H1 (cell line): ENCODE data around the gene AK5. TPM values are rescaled to one million over a fixed set of nuclear protein-coding genes. Genes with fewer than 3 reads are reported as not detected.

Experiments
- CTCF ChIA-PET: fragments of 300-600 bp; sonication (Branson Sonifier 250); formaldehyde crosslinking; loops from one replicate; lab custom pipeline; 2021; ENCODE audit not compliant: partially characterized antibody; lab: Charles Lee
- POLR2A ChIA-PET: fragments of 300-600 bp; sonication (Branson Sonifier 250); formaldehyde crosslinking; loops from one replicate; lab custom pipeline; 2021; ENCODE audit warnings: inconsistent platforms; ENCODE audit not compliant: partially characterized antibody; lab: Charles Lee
- DNase-seq, 2 experiments: peaks; one replicate each; pipeline versions ENCODE4 v3.0.0 to v3.0.0-alpha.2; 2010 to 2022; ENCODE audit warnings: low spot score in 2 of 2, low read depth in 1 of 2, mixed read lengths in 1 of 2
- FAIRE-seq: peaks from 2 replicates; lab custom pipeline; 2011; peaks lifted over from hg19 to GRCh38; lab: Jason Lieb, UNC
- H2AFZ ChIP-seq: 2 replicates; pipeline ENCODE4 v1.8.1; 2012; ENCODE audit warnings: low read length, inconsistent platforms
- H2AK5ac ChIP-seq: 2 replicates; pipeline ENCODE4 v1.6.1; 2013; ENCODE audit warnings: low read depth, low read length
- H2BK120ac ChIP-seq: replicated peaks from 2 replicates; pipeline ENCODE3; 2013; ENCODE audit warnings: low read depth, low read length, inconsistent platforms
- H2BK12ac ChIP-seq: 2 replicates; pipeline ENCODE4 v1.6.1; 2013; ENCODE audit warnings: low read depth, low read length
- H2BK15ac ChIP-seq: 2 replicates; pipeline ENCODE4 v1.6.1; 2013; ENCODE audit warnings: low read length
- H2BK20ac ChIP-seq: 2 replicates; pipeline ENCODE4 v1.6.1; 2013; ENCODE audit warnings: low read length
- H2BK5ac ChIP-seq: 2 replicates; pipeline ENCODE4 v1.6.1; 2013; ENCODE audit warnings: low read depth, low read length
- H3K14ac ChIP-seq: 2 replicates; pipeline ENCODE4 v1.6.1; 2013; ENCODE audit warnings: inconsistent platforms; ENCODE audit not compliant: insufficient read length
- H3K18ac ChIP-seq: 2 replicates; pipeline ENCODE4 v1.6.1; 2013; ENCODE audit warnings: low read length; ENCODE audit errors: extremely low read depth
- H3K23ac ChIP-seq: 2 replicates; pipeline ENCODE4 v1.6.1; 2013; ENCODE audit warnings: inconsistent platforms; ENCODE audit not compliant: insufficient read length
- H3K23me2 ChIP-seq: 2 replicates; pipeline ENCODE4 v1.6.1; 2013; ENCODE audit warnings: low read depth, low read length
- H3K27ac ChIP-seq: 2 replicates; pipeline ENCODE4 v1.6.1; 2011; ENCODE audit warnings: low read depth, low read length, inconsistent platforms
- H3K27me3 ChIP-seq, 4 experiments: replicated peaks in 1 of 4; 1 replicate in 1 of 4; 2 replicates in 3 of 4; pipeline versions ENCODE4 v1.6.1 to v1.8.1; 2011 to 2013; ENCODE audit warnings: low read length in 3 of 4, mild to moderate bottlenecking in 3 of 4, inconsistent platforms in 2 of 4, mixed read lengths in 2 of 4, moderate library complexity in 1 of 4; ENCODE audit not compliant: control insufficient read depth in 3 of 4, insufficient read depth in 3 of 4; ENCODE audit errors: extremely low read depth in 1 of 4
- H3K36me3 ChIP-seq, 4 experiments: 2 replicates each; pipeline versions ENCODE4 v1.6.1 to v1.8.1; 2011 to 2013; ENCODE audit warnings: mild to moderate bottlenecking in 4 of 4, low read length in 3 of 4, moderate library complexity in 2 of 4, control low read depth in 1 of 4, inconsistent platforms in 1 of 4; ENCODE audit not compliant: insufficient read depth in 4 of 4, control insufficient read depth in 2 of 4
- H3K4ac ChIP-seq: replicated peaks from 2 replicates; pipeline ENCODE3; 2013; ENCODE audit warnings: low read length, low read depth, mixed read lengths, inconsistent platforms; ENCODE audit not compliant: insufficient read length
- H3K4me1 ChIP-seq, 4 experiments: replicated peaks in 1 of 4; 1 replicate in 1 of 4; 2 replicates in 3 of 4; pipeline versions ENCODE4 v1.6.1 to v1.8.1; 2011 to 2013; ENCODE audit warnings: low read length in 3 of 4, inconsistent platforms in 2 of 4, mixed read lengths in 1 of 4; ENCODE audit not compliant: insufficient read depth in 4 of 4, control insufficient read depth in 3 of 4
- H3K4me2 ChIP-seq, 2 experiments: 2 replicates each; pipeline versions ENCODE4 v1.6.1 to v1.8.1; 2011 to 2013; ENCODE audit warnings: low read depth in 2 of 2, low read length in 2 of 2, control low read depth in 1 of 2, inconsistent platforms in 1 of 2, mild to moderate bottlenecking in 1 of 2; ENCODE audit not compliant: insufficient read depth in 1 of 2
- H3K4me3 ChIP-seq, 4 experiments: fragments of 200-600, 300-600 bp in 1 of 4; sonication (generic), shearing (Covaris generic), sonication (Bioruptor Twin) in 1 of 4; 2 replicates each; pipeline versions ENCODE4 v1.5.1 to v1.8.1; 2011 to 2016; ENCODE audit warnings: low read length in 4 of 4, low read depth in 3 of 4, control low read depth in 2 of 4, inconsistent platforms in 2 of 4, mild to moderate bottlenecking in 2 of 4, mixed read lengths in 1 of 4, moderate library complexity in 1 of 4; ENCODE audit not compliant: insufficient read depth in 2 of 4; ENCODE audit errors: extremely low read depth in 1 of 4
- H3K56ac ChIP-seq: replicated peaks from 2 replicates; pipeline ENCODE3; 2013; ENCODE audit warnings: low read depth, mild to moderate bottlenecking, mixed read lengths, low read length, inconsistent platforms; ENCODE audit not compliant: insufficient read length
- H3K79me1 ChIP-seq: 2 replicates; pipeline ENCODE4 v1.6.1; 2013; ENCODE audit warnings: low read depth, low read length, control low read depth
- H3K79me2 ChIP-seq, 2 experiments: 2 replicates each; pipeline versions ENCODE4 v1.6.1 to v1.8.1; 2012 to 2013; ENCODE audit warnings: low read length in 2 of 2, mild to moderate bottlenecking in 2 of 2, inconsistent platforms in 1 of 2; ENCODE audit not compliant: insufficient read depth in 2 of 2, control insufficient read depth in 1 of 2
- H3K9ac ChIP-seq, 4 experiments: replicated peaks in 1 of 4; 1 replicate in 1 of 4; 2 replicates in 3 of 4; pipeline versions ENCODE4 v1.6.1 to v1.8.1; 2011 to 2013; ENCODE audit warnings: low read depth in 3 of 4, low read length in 3 of 4, control low read depth in 2 of 4, mild to moderate bottlenecking in 2 of 4, moderate library complexity in 2 of 4, inconsistent platforms in 1 of 4; ENCODE audit errors: extremely low read depth in 1 of 4
- H3K9me3 ChIP-seq, 2 experiments: 2 replicates each; pipeline versions ENCODE4 v1.6.1 to v1.8.1; 2012 to 2013; ENCODE audit warnings: mild to moderate bottlenecking in 2 of 2, moderate library complexity in 2 of 2, control low read depth in 1 of 2, inconsistent platforms in 1 of 2, low read depth in 1 of 2, low read length in 1 of 2, mixed read lengths in 1 of 2; ENCODE audit not compliant: insufficient read depth in 2 of 2
- H4K20me1 ChIP-seq, 2 experiments: replicated peaks in 1 of 2; 2 replicates each; pipeline versions ENCODE3 to v1.8.1; 2011 to 2013; ENCODE audit warnings: inconsistent platforms in 2 of 2, low read length in 2 of 2, mild to moderate bottlenecking in 1 of 2; ENCODE audit not compliant: insufficient read depth in 2 of 2, control insufficient read depth in 1 of 2
- H4K5ac ChIP-seq: 2 replicates; pipeline ENCODE4 v1.6.1; 2013; ENCODE audit warnings: low read length, low read depth, mixed read lengths, inconsistent platforms; ENCODE audit not compliant: insufficient read length
- H4K8ac ChIP-seq: 2 replicates; pipeline ENCODE4 v1.8.0; 2013; ENCODE audit warnings: mild to moderate bottlenecking, moderate library complexity, low read length, inconsistent platforms; ENCODE audit not compliant: insufficient read depth; ENCODE audit errors: extremely low read depth
- H4K91ac ChIP-seq: replicated peaks from 2 replicates; pipeline ENCODE3; 2013; ENCODE audit warnings: low read length, mixed read lengths, inconsistent platforms; ENCODE audit not compliant: insufficient read length
- BCL11A ChIP-seq, 2 experiments: IDR thresholded peaks; one replicate each; pipeline ENCODE4 v1.6.1; 2011; ENCODE audit warnings: low read depth in 2 of 2, low read length in 2 of 2, mild to moderate bottlenecking in 2 of 2
- CREB1 ChIP-seq: IDR thresholded peaks from 2 replicates; pipeline ENCODE4 v1.6.1; 2012; ENCODE audit warnings: inconsistent platforms
- EP300 ChIP-seq, 2 experiments: IDR thresholded peaks; 1 replicate in 1 of 2; 2 replicates in 1 of 2; pipeline ENCODE4 v1.6.1; 2011 to 2012; ENCODE audit warnings: low read depth in 2 of 2, low read length in 2 of 2, mild to moderate bottlenecking in 2 of 2, borderline replicate concordance in 1 of 2, inconsistent platforms in 1 of 2, moderate library complexity in 1 of 2
- EZH2 ChIP-seq: fragments of 200-600 bp; sonication (generic); IDR thresholded peaks from 2 replicates; pipeline ENCODE4 v1.7.1; 2012; ENCODE audit warnings: low read depth, mild to moderate bottlenecking, moderate library complexity, low read length, inconsistent platforms; ENCODE audit not compliant: severe bottlenecking
- FOSL1 ChIP-seq: IDR thresholded peaks from 2 replicates; pipeline ENCODE4 v1.6.1; 2011; ENCODE audit warnings: mild to moderate bottlenecking, low read depth, low read length, moderate library complexity; ENCODE audit not compliant: insufficient read depth
- GABPA ChIP-seq: IDR thresholded peaks from 2 replicates; pipeline ENCODE4 v1.6.1; 2011; ENCODE audit warnings: mild to moderate bottlenecking, low read length, moderate library complexity, borderline replicate concordance; ENCODE audit not compliant: insufficient read depth
- HDAC2 ChIP-seq, 2 experiments: fragments of 300-600 bp in 1 of 2; sonication (generic) in 1 of 2; IDR thresholded peaks; 2 replicates each; pipeline ENCODE4 v1.6.1; 2011 to 2012; ENCODE audit warnings: low read depth in 2 of 2, low read length in 2 of 2, mild to moderate bottlenecking in 2 of 2, moderate library complexity in 2 of 2, borderline replicate concordance in 1 of 2, inconsistent platforms in 1 of 2
- KDM5A ChIP-seq: fragments of 200-600 bp; IDR thresholded peaks from 2 replicates; pipeline ENCODE4 v1.7.1; 2012; ENCODE audit warnings: mild to moderate bottlenecking, low read length, inconsistent platforms, mixed read lengths
- NRF1 ChIP-seq: IDR thresholded peaks from 2 replicates; pipeline ENCODE4 v1.6.1; 2011; ENCODE audit warnings: mild to moderate bottlenecking, low read depth, low read length, improper control_type of control experiment
- POLR2A ChIP-seq, 2 experiments: IDR thresholded peaks; 1 replicate in 1 of 2; 2 replicates in 1 of 2; pipeline ENCODE4 v1.6.1; 2011; ENCODE audit warnings: low read depth in 2 of 2, low read length in 2 of 2, mild to moderate bottlenecking in 2 of 2; ENCODE audit errors: control extremely low read depth in 1 of 2
- SP1 ChIP-seq: IDR thresholded peaks from 2 replicates; pipeline ENCODE4 v1.6.1; 2011; ENCODE audit warnings: low read depth, low read length
- TAF1 ChIP-seq: IDR thresholded peaks from 2 replicates; pipeline ENCODE4 v1.6.1; 2011; ENCODE audit warnings: mild to moderate bottlenecking, low read depth, low read length
- TEAD4 ChIP-seq: IDR thresholded peaks from 2 replicates; pipeline ENCODE4 v1.6.1; 2012; ENCODE audit warnings: low read depth, low read length, inconsistent platforms, mixed read lengths
- ZNF274 ChIP-seq: IDR thresholded peaks from 2 replicates; pipeline ENCODE4 v1.7.0; 2012; ENCODE audit warnings: low read length, borderline replicate concordance; ENCODE audit errors: extremely low read depth
- WGBS, 2 experiments: shearing (Covaris generic) in 1 of 2; methylation state at CpG; one replicate each; pipeline versions ENCODE4 v1.1.6 to v1.1.7; 2013 to 2015; ENCODE audit warnings: low lambda C conversion rate in 2 of 2, mixed read lengths in 2 of 2, inconsistent platforms in 1 of 2, low coverage in 1 of 2, missing lambda C conversion rate in 1 of 2; ENCODE audit not compliant: insufficient replicate concordance in 2 of 2, insufficient coverage in 1 of 2, insufficient read length in 1 of 2; ENCODE audit errors: extremely low coverage in 1 of 2, missing lambda C conversion rate in 1 of 2; 5-methylcytosine and 5-hydroxymethylcytosine counted together
- polyA plus RNA-seq, 7 experiments: library from polyadenylated mRNA; depleted of rRNA in 3 of 7; stranded (reverse) in 5 of 7; unstranded in 2 of 7; fragments of >200 nt in 5 of 7; fragments of 200-250 nt in 2 of 7; gene quantifications; 1 replicate in 5 of 7; 2 replicates in 1 of 7; 4 replicates in 1 of 7; pipeline versions ENCODE4 v1.2.1 to v1.2.3, GENCODE V29; 2011 to 2013; ENCODE audit warnings: missing spikeins in 2 of 7, mixed read lengths in 2 of 7
- total RNA-seq: library from RNA; stranded (reverse); fragmentation: NEBNext Ultra II Directional; extraction: Animal tissue kit (Norgen Biotek cat#: 25700); gene quantifications from 2 replicates; pipeline ENCODE4 v1.2.1, GENCODE V29; 2021

AK5 gene
- total and polyA plus RNA-seq, 2 of the 8 experiments (the other 6 are each of a cell fraction or from before 2014, with no cell fraction given), result 2.0 to 7.1 TPM

DNA sequence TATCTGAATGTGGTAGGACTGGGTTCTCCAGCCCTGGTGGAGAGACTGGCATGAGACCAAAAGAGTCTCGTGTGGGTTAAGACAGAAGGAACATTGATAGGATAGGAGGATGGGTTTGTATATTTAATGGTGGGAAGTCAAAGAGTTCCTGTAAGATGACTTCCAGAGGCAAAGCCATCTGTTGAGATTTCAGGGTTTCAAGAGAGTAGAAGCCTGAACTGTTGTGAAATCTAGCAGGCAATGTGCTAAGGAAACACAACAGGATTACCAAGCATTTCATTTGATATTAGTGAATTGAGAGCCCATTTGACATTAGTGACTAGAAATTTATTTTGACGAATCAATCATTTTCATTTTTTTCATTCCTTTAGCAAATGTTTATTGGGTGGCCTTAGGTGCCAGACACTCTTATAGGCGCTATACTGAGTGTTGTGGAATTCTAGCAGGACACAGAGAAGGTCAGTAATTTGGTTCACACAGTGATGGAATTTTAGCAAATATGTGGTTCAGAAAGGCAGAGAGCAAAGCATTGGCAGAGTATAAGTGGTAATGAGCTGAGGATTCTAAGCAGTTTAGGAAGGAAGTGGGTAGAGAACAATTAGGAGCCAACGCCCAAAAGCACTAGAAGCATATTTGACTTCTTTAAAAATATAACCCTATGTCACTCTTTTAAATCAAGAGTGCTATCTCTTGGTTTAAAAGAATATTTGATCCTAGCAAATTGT lies 149.3 kb downstream of the AK5 start:
- Histone ChIP-seq H3K23me2 (no peaks in the 10 kb centered on the region), H3K18ac (no peak overlapping the region), H4K8ac (no peak overlapping the region), H3K56ac (no peak overlapping the region), H3K79me2 (no peaks in the 10 kb centered on the region), H2BK120ac (no peak overlapping the region), H3K9me3 (peaks cover 0 to 2% of the 10 kb centered on the region in 2 experiments; a peak in 1 of 4 replicates), H3K36me3 (no peaks in the 10 kb centered on the region), H2AK5ac (no peak overlapping the region), H2AFZ (no peak overlapping the region), H3K27me3 (no peaks in the 10 kb centered on the region), H3K23ac (no peak overlapping the region), H3K4me2 (no peak overlapping the region), H3K27ac (no peak overlapping the region), H2BK15ac (no peak overlapping the region), H3K9ac (no peak overlapping the region), H2BK5ac (no peak overlapping the region), H3K4me3 (no peak overlapping the region), H3K79me1 (no peaks in the 10 kb centered on the region), H3K14ac (no peak overlapping the region), H3K4ac (no peak overlapping the region), H4K20me1 (no peaks in the 10 kb centered on the region), H2BK20ac (no peak overlapping the region), H4K5ac (no peak overlapping the region), H4K91ac (no peak overlapping the region), H3K4me1 (no peaks in the 10 kb centered on the region), H2BK12ac (no peak overlapping the region)
- WGBS, 2 experiments, result 89% methylated on average over 4 of the region's 4 CpGs; no CpG with 5 or more reads in 1 of the 2 experiments
- FAIRE-seq, result peak; percentile 13
- ChIA-PET CTCF (no interaction called here), POLR2A (no interaction called here)
- DNase-seq, result no peak
- TF ChIP-seq TEAD4, result no peak
- no peak for TF ChIP-seq EZH2
- TF ChIP-seq POLR2A (IDR thresholded peaks at IDR 0.05; ENCODE audit: control extremely low read depth in 1 of 2, low read depth in 2 of 2, low read length in 2 of 2), result no peak
- TF ChIP-seq EP300 (IDR thresholded peaks at IDR 0.05; ENCODE audit: borderline replicate concordance in 1 of 2, low read depth in 2 of 2, low read length in 2 of 2), result no peak
- TF ChIP-seq SP1, result no peak
- TF ChIP-seq ZNF274, result no peak
- TF ChIP-seq NRF1, result no peak
- no peak for TF ChIP-seq HDAC2 (IDR thresholded peaks at IDR 0.05; ENCODE audit: borderline replicate concordance in 1 of 2, low read depth in 2 of 2, low read length in 2 of 2)
- no peak for TF ChIP-seq BCL11A (IDR thresholded peaks at IDR 0.05; ENCODE audit: low read depth in 2 of 2, low read length in 2 of 2)
- no peak for TF ChIP-seq FOSL1
- no peak for TF ChIP-seq CREB1
- no peak for TF ChIP-seq GABPA
- no peak for TF ChIP-seq TAF1
- TF ChIP-seq KDM5A, result no peak
